CD14-positive monocyte (primary cell): ENCODE data around the gene MMP26. TPM values are rescaled to one million over a fixed set of nuclear protein-coding genes. Genes with fewer than 3 reads are reported as not detected.

Source experiments
- DNase-seq, 3 donors: peaks; one replicate each; pipeline ENCODE4 v3.0.0-alpha.2; 2011 to 2022
- H2AFZ ChIP-seq: 2 replicates; pipeline ENCODE4 v1.6.0; 2012; ENCODE audit warnings: mild to moderate bottlenecking, low read depth, low read length, inconsistent platforms; ENCODE audit not compliant: insufficient read depth, poor library complexity, severe bottlenecking
- H3K27ac ChIP-seq, 2 donors: 1 replicate in 1 of 2; 2 replicates in 1 of 2; pipeline ENCODE4 v1.5.1; 2012 to 2013; ENCODE audit warnings: low read length in 2 of 2, control low read depth in 1 of 2, inconsistent platforms in 1 of 2, low read depth in 1 of 2, mild to moderate bottlenecking in 1 of 2
- H3K27me3 ChIP-seq, 2 donors: one replicate each; pipeline versions ENCODE4 v1.6.0 to v1.6.1; 2011 to 2013; ENCODE audit warnings: low read length in 2 of 2; ENCODE audit not compliant: control insufficient read depth in 2 of 2, insufficient read depth in 2 of 2
- H3K36me3 ChIP-seq, 2 donors: replicated peaks in 1 of 2; 1 replicate in 1 of 2; 2 replicates in 1 of 2; pipeline versions ENCODE4 v1.5.1 to v1.6.1; 2012 to 2013; ENCODE audit warnings: low read length in 2 of 2, control low read depth in 1 of 2, inconsistent platforms in 1 of 2, mild to moderate bottlenecking in 1 of 2; ENCODE audit not compliant: insufficient read depth in 2 of 2, control insufficient read depth in 1 of 2
- H3K4me1 ChIP-seq, 2 donors: 1 replicate in 1 of 2; 2 replicates in 1 of 2; pipeline versions ENCODE4 v1.5.1 to v1.6.1; 2012 to 2013; ENCODE audit warnings: low read length in 2 of 2, control low read depth in 1 of 2, inconsistent platforms in 1 of 2, mild to moderate bottlenecking in 1 of 2, moderate library complexity in 1 of 2; ENCODE audit not compliant: insufficient read depth in 2 of 2, control insufficient read depth in 1 of 2
- H3K4me2 ChIP-seq: replicated peaks from 2 replicates; pipeline ENCODE3; 2012; ENCODE audit warnings: low read length, moderate library complexity, mild to moderate bottlenecking; ENCODE audit not compliant: poor library complexity, severe bottlenecking; ENCODE audit errors: extremely low read depth
- H3K4me3 ChIP-seq, 3 experiments: fragments of 200-600 bp in 1 of 3; sonication (generic) in 1 of 3; replicated peaks in 1 of 3; 1 replicate in 2 of 3; 2 replicates in 1 of 3; pipeline ENCODE4 v1.5.1; 2011 to 2013; ENCODE audit warnings: low read length in 3 of 3, mild to moderate bottlenecking in 3 of 3, control low read depth in 2 of 3, low read depth in 2 of 3, inconsistent platforms in 1 of 3, moderate library complexity in 1 of 3
- H3K79me2 ChIP-seq: 2 replicates; pipeline ENCODE4 v1.6.0; 2012; ENCODE audit warnings: mild to moderate bottlenecking, control low read depth, inconsistent platforms, low read length, moderate library complexity; ENCODE audit not compliant: insufficient read depth
- H3K9ac ChIP-seq: 2 replicates; pipeline ENCODE4 v1.6.0; 2017; ENCODE audit warnings: low read length, mild to moderate bottlenecking; ENCODE audit not compliant: insufficient read depth, poor library complexity, severe bottlenecking
- H3K9me3 ChIP-seq, 2 donors: replicated peaks in 1 of 2; 1 replicate in 1 of 2; 2 replicates in 1 of 2; pipeline versions ENCODE4 v1.5.1 to v1.6.1; 2012 to 2013; ENCODE audit warnings: low read length in 2 of 2, control low read depth in 1 of 2; ENCODE audit not compliant: control insufficient read depth in 1 of 2, insufficient read depth in 1 of 2
- H4K20me1 ChIP-seq: 2 replicates; pipeline ENCODE4 v1.6.0; 2012; ENCODE audit warnings: mild to moderate bottlenecking, low read length, control low read depth, moderate library complexity; ENCODE audit not compliant: insufficient read depth
- H3K27ac Mint-ChIP-seq, 7 donors: one replicate each; pipeline ENCODE4 v1.8.0; 2020; ENCODE audit warnings: mild to moderate bottlenecking in 7 of 7, mixed read lengths in 7 of 7, moderate library complexity in 6 of 7, inconsistent platforms in 2 of 7
- H3K27me3 Mint-ChIP-seq, 3 donors: one replicate each; pipeline ENCODE4 v1.8.0; 2021 to 2022; ENCODE audit warnings: low read depth in 3 of 3, mild to moderate bottlenecking in 3 of 3, mixed read lengths in 3 of 3, moderate library complexity in 3 of 3, inconsistent platforms in 1 of 3
- H3K36me3 Mint-ChIP-seq, 2 donors: one replicate each; pipeline ENCODE4 v1.8.0; 2020; ENCODE audit warnings: mixed read lengths in 2 of 2, inconsistent platforms in 1 of 2, mild to moderate bottlenecking in 1 of 2
- H3K4me1 Mint-ChIP-seq: one replicate; pipeline ENCODE4 v1.8.0; 2020; ENCODE audit warnings: mild to moderate bottlenecking, mixed read lengths
- H3K4me3 Mint-ChIP-seq, 2 donors: one replicate each; pipeline ENCODE4 v1.8.0; 2020; ENCODE audit warnings: mild to moderate bottlenecking in 2 of 2, mixed read lengths in 2 of 2, moderate library complexity in 1 of 2
- H3K9me3 Mint-ChIP-seq, 7 donors: one replicate each; pipeline ENCODE4 v1.8.0; 2020 to 2022; ENCODE audit warnings: mixed read lengths in 7 of 7, mild to moderate bottlenecking in 6 of 7, moderate library complexity in 6 of 7, inconsistent platforms in 2 of 7
- CTCF ChIP-seq: fragments of 200-600 bp; IDR thresholded peaks from one replicate; pipeline ENCODE4 v1.8.0; 2022; ENCODE audit warnings: antibody characterized with exemption, mild to moderate bottlenecking
- WGBS: methylation state at CpG from one replicate; pipeline ENCODE4 v1.1.5; 2013; ENCODE audit warnings: missing lambda C conversion rate; ENCODE audit not compliant: insufficient coverage; 5-methylcytosine and 5-hydroxymethylcytosine counted together
- intact Hi-C, 2 donors: fragments of 100-400 bp; cut with micrococcal nuclease; formaldehyde crosslinking; loops; one replicate each; pipeline versions ENCODE4 v1.15.0 to v1.15.1; 2023
- polyA plus RNA-seq, 3 donors: library from polyadenylated mRNA; depleted of rRNA in 1 of 3; unstranded in 2 of 3; stranded (reverse) in 1 of 3; fragments of 300-500 nt in 2 of 3; fragments of >200 nt in 1 of 3; fragmentation: Illumina TruSeq in 2 of 3; gene quantifications; 1 replicate in 2 of 3; 2 replicates in 1 of 3; pipeline ENCODE4 v1.2.3, GENCODE V29; 2012 to 2021

Gene MMP26
- polyA plus RNA-seq, 3 donors: not detected

- peaks cover 0 to 13% (median 5%) of the 10 kb centered on the region in 3 donors for H3K27me3 Mint-ChIP-seq
- Histone ChIP-seq H3K4me3 (no peak overlapping the region), H3K4me1 (no peaks in the 10 kb centered on the region), H3K36me3 (no peaks in the 10 kb centered on the region), H3K9me3 (no peaks in the 10 kb centered on the region), H3K79me2 (no peaks in the 10 kb centered on the region), H4K20me1 (no peaks in the 10 kb centered on the region), H3K27ac (no peak overlapping the region), H3K9ac (no peak overlapping the region), H2AFZ (no peak overlapping the region), H3K27me3 (no peaks in the 10 kb centered on the region), H3K4me2 (no peak overlapping the region)
- peak overlapping the region in 1 of 7 donors; percentile 49 for H3K27ac Mint-ChIP-seq
- no peak for DNase-seq
- H3K36me3 Mint-ChIP-seq: no peaks in the 10 kb centered on the region
- WGBS: 88% methylated on average over 1 of the region's 6 CpGs
- H3K4me1 Mint-ChIP-seq: no peaks in the 10 kb centered on the region
- no peak overlapping the region for H3K4me3 Mint-ChIP-seq
- no peak for TF ChIP-seq CTCF
- H3K9me3 Mint-ChIP-seq: peaks cover 0 to 4% (median 0%) of the 10 kb centered on the region in 7 donors
- intact Hi-C loops: no loop called here
Measured at GRCh38 chr11:4662876-4663275, 41.7 kb upstream of the MMP26 start.

GRCh38 chr11:4664183-4664582 lies 40.4 kb upstream of the MMP26 start:
- Mint-ChIP-seq H3K36me3 (no peaks in the 10 kb centered on the region), H3K4me1 (no peaks in the 10 kb centered on the region), H3K9me3 (peaks cover 0 to 2% (median 0%) of the 10 kb centered on the region in 7 donors), H3K27me3 (peaks cover 0 to 16% (median 5%) of the 10 kb centered on the region in 3 donors), H3K27ac (no peak overlapping the region), H3K4me3 (peak overlapping the region in 1 of 2 donors; percentile 17)
- Histone ChIP-seq H3K9me3 (no peaks in the 10 kb centered on the region), H2AFZ (no peak overlapping the region), H4K20me1 (no peaks in the 10 kb centered on the region), H3K27ac (no peak overlapping the region), H3K79me2 (no peaks in the 10 kb centered on the region), H3K36me3 (no peaks in the 10 kb centered on the region), H3K27me3 (no peaks in the 10 kb centered on the region), H3K9ac (no peak overlapping the region), H3K4me1 (no peaks in the 10 kb centered on the region), H3K4me3 (no peak overlapping the region), H3K4me2 (no peak overlapping the region)
- WGBS: no CpG with 5 or more reads among the region's 3 CpGs
- TF ChIP-seq CTCF: no peak
- DNase-seq: no peak
- intact Hi-C loops: no loop called here
